GM18867 (cell line): ENCODE results near the gene PKP1.

Experiments
- ATAC-seq: cut with Tn5 transposase; IDR thresholded peaks from one replicate; pipeline ENCODE4 v1.9.1; 2021; ENCODE audit warnings: mild to moderate bottlenecking, moderate library complexity; ENCODE audit not compliant: unreplicated experiment

Gene PKP1

DNA sequence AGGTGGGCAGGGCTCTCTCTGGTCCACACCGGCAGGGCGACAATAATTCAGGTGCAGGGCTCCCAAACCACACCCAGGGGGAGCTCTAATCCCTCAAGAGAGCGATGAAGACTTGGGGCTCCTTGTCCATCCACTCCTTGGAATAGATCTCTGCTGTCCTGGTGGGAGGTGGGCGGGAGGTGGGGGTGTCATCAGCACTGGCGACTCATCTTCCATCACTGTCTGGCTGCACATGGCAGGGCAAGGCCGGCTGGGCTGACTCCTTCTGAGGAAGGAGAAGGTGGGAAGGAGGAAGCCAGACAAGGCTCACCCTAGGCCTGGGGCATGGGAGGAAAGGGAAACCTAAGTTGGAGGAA is 64.9 kb downstream of the PKP1 start:
- ATAC-seq = no peak

DNA sequence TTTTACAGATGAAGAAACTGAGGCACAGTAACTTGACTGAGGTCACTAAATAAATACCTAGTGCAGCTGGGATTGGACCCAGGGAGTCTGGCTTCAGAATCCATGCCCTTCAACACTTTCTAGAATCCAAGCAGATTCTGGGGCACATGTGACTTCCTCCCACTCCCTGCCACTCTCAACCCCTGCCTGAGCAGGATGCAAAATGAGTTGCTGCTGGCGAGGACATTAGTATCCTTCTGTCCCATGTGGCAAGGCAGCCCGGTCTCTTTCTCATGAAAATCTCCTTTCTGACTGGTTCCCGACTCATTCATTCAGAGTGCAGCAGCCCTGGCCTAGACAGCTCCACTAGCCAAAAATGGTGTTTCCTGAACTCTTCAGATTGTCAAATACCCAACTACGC is 65.8 kb downstream of the PKP1 start:
- ATAC-seq = no peak

DNA sequence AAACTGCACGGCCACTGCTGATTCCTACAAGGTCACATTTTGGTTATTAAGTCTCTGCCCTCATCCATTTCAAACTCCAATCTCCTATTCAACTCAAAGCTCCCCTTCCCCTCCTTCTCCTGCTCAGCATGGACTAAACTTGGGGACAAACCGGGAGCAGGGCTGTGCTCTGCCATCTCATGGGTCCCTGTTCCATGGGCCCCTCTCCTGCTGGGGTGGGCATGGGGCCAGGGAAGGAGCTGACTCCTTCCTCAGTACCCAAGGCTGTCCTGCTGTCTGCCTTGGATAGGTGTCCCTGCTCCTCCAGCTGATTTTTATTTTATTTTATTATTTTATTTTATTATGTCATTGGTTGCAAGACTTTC is 67.0 kb downstream of the PKP1 start:
- ATAC-seq = no peak

DNA sequence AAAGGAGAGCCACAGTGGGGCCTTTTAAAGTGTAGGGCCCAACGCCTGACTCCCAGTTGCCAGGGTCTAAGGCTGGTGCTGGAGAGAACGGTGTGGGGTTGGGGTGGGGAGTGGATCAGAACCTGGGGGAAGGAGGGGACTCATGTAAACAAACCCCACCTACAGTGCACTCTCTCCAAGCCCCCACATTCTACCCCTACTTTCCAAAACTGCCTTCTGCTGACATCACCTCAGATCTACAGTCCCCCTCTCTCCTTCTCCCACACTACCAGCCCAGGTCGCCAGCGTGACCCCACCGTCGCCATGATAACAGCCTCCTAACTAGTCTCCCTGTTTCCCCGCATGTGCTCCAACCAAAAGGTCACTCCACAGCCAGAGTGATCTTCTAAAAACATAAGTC is 67.6 kb downstream of the PKP1 start:
- no peak for ATAC-seq

DNA sequence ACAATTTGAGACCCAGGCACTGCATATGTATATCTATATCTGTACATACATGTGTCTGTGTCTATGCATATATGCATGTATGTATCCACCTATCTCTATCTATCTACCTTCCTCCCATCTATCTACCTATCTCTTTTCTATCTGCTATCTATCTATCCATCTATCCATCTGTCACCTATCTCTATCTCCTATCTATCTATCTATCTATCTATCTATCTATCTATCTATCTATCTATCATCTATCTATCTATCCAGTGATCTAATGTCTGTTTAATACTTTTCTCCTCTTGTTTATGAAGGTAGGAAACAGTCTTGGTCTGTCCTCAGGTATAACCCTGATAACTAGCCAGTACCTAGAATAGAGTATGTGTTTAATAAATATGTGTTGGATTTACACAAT is 68.3 kb downstream of the PKP1 start:
- no peak for ATAC-seq

DNA sequence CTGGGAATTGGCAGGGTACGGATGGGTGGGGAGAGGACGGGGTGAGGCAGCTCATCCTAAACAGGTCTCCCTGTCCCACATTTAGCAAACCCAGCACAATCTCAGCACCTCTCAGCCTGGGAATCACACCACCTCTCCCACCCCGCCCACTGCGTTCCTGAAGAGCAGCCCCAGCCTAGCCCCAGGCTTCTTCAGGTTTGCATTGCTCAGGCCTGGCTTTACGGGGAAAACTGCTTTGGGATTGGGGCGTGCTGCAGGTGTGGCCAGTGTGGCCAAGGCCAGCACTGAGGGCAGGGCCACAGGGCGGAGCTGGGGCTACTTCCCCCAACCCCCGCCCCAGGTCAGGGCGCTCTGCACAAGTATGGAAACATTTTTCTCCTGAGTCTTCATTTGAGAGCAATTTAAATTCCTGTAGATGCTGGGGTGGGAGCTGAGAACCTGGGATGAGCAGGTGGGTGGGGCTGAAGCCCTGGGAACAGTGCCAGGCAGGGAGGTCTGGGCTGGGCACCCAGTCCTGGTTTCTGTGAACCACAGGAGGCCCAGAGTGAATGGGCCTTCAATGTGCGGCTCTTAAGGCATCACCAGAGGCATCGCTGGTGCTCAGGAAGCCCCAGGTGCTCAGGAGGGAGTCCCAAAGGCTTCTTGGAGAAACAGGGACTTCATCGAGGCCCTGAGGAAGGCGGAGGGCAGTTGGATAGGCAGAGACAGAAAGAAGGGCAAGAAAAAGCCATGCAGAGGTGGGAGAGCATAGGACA is 70.1 kb downstream of the PKP1 start:
- no peak for ATAC-seq

DNA sequence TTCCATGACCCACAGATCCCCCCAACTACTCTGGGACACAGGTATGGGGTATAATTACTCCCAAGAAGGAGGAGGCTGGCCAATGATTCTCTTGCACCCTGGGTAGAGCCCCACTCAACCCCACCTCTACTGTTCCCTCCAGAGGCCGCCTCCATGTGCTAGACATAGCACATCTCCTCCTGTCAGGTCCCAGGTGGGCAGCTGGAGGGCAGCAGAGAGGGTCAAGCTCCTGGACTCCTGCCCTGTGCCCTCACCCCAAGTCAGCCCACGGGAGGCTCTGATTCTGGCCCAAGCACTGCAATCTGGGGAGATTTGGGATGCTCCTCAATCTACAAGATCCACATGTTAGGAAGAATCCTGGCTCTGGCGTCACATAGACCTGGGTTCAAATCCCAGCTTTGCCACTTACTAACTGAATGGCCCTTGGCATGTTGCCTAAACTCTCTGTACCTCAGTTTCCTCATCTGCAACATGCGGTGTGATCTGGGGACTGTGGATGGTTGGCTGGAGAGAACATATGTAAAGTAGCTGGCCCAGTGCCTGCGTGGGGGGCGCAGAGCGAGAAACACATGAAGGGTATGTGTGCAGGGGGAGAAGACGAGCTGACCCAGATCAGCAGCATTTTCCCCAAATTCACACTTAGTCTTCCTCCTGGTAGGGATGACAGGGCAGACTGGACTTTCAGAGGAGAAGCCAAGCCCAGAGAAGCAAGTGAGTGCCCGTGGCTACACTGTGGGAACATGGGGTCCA is 71.0 kb downstream of the PKP1 start:
- ATAC-seq = no peak

DNA sequence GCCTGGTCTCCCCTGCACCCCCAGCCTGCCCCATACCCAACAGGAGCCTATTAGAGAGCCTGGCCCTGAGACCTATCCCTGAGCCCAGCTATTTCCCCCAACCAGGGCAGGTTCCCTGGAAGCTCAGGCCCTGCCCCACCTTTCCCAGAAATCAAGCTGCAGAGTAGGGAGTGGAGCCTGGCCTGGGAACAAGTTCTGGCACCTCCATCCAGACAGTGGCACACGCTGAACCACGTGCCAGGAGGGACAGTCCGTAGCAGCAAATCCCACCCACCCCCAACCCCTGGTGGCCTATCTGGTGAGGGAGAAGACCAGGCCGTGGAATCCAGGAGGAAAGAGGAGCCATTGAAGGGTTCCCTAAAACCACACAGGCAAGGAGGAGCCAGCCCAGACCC is 71.6 kb downstream of the PKP1 start:
- ATAC-seq = no peak

DNA sequence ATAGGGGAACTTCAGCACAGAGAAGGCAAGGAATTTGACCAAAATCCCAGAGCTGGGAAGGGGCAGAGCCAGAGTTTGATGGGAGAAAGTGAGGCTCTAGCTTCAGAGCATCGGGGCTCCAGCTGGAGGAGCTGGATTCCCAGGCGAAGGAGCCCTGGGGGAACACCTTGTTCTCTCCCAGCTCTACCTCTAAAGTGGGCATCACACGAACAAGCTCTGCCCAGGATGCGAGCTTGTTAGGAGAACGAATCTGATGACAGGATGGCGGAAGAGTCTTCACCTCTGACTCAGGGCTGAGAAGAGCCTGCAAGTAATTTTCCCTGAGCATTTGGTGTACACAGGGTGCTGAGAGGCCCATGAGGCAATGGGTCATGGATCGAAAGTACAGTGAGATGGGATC is 72.2 kb downstream of the PKP1 start:
- no peak for ATAC-seq

DNA sequence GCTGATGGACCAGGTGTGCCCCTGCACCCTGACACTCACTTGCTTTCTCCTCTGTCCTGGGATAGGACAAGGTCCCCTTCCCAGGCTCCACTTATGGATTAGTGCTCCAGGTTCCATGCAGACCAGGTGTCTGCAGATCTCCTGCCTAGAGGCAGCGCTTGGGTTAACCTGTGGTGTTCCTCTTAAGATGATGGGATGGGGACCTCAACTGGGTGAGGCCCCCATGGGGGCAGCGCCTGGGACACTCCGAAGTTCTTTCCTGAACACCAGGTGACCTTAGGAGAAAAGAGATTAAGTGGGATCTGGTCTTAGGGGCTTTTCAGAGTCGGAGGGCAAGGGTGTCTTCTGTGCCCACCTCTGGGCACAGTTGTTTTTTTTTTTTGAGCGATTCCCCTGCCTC is 72.9 kb downstream of the PKP1 start:
- ATAC-seq = no peak

DNA sequence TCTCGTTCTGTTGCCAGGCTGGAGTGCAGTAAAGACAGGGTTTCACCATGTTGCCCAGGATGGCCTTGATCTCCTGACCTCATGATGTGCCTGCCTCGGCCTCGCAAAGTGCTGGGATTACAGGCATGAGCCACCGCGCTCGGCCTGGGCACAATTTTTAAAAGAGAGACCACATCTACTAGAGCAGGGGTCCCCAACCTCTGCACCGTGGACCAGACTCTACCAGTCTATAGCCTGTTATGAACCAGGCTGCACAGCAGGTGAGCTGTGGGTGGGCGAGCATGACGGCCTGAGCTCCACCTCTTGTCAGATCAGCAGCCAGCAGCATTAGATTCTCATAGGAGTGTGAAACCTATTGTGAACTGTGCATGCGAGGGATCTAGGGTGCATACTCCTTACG is 73.4 kb downstream of the PKP1 start:
- no peak for ATAC-seq

DNA sequence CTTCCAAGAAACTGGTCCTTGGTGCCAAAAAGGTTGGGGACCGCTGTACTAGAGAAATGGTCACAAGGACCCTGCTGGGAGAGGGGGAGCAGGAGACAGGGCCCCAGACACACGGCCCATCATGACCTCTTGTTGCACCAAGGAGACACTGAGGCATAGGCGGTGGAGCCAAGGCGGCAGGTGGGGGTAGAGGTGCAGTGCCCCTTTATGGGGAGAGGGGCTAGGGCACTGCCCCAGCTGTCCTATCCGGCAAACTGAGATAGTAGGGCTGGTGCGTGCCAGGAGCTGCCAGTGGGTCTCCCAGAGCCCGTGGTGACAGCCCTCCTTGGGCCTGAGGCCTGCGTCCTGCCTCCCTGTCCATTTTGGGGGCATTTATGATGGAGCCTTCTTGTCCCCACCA is 73.9 kb downstream of the PKP1 start:
- ATAC-seq = no peak

DNA sequence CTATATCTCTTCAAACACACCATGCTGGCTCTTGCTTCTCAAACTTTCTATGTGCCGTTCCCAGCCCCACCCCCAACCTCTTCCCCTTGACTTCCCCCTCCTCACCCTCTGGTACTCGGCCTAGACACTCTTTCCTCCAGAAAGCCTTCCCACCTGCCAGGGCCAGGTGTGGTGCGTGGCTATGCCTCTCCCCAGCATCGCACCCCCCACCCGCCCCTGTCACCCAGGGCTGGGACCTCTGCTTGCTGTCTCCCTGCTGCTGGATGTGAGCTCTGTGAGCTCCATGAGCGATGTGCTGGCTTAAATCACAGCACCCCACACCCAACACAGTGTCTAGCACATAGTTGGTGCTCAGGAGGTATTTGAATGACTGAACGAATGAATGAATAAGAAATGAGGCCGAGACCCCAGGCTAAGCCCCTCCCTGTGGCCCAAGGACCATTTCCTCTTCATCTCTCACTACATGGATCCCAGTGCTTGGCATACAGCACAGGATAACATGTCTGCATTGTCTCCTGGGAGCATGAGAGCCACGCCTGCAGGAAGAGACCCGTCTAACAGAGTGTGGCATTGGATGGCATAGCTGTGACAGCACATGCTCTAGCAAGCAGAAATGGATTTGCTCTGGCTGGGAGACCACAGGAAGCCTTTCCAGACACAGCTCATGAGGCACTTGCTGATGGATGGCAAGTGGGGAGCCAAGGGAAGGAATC is 74.5 kb downstream of the PKP1 start:
- no peak for ATAC-seq

DNA sequence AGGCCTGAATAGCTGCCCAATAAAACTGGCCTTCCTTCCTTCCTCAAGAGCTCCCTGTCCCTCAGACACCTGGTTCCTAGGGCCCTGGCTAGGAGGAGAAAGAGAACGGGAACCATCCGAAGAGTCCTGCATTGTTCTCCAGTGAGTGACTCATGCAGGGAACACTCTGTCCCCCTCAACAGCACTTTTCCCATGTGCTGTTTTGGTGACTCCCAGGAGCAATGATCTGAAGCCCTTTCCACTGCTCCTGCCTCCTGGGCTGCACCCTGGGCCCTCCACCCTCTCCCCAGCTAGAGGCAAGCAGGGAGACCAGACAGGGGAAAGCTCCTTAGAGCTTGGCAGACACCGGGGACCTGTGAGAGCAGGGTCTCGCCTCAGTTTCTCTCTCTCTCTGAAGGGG is 75.3 kb downstream of the PKP1 start:
- ATAC-seq = no peak

DNA sequence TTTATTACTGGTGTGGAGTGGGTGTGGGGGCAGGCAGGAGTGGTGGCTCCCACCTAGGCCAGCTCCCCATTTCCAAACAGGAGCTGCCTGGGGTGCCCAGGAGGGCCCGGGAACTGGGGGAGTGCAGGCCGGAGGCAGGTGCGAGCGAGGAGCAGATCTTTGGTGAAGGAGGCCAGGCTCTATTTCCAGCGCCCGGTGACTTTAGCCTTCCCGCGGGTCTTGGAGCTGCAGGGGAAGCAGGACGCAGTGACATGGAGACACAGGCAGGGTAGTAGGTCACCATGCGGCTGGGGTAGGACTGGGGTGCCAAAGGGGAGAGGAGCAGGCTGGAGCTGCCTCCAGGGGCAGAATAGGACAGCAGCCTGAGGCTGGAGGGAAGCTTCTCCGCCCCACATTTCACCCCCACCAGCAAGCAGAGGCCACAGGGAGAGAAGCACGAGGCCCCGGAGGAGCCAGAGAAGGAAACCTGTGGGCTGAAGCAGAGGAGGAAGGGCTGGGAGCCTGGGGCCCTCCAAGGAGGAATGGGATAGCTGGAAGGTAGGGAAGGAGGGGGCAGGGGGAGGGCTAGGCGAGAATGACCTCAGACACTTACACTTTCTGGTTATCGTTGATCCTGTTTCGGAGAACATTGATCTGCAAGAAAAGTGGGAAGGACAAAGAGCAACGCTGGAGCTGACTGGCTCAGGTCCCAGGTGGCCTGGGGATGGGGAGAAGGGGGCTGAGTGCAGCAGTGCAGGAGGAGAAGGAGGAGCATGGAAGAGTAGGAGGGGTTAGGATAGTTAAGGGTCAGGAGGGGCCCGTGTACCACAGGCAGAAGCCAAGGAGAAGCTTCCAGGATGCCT is 75.9 kb downstream of the PKP1 start:
- no peak for ATAC-seq

DNA sequence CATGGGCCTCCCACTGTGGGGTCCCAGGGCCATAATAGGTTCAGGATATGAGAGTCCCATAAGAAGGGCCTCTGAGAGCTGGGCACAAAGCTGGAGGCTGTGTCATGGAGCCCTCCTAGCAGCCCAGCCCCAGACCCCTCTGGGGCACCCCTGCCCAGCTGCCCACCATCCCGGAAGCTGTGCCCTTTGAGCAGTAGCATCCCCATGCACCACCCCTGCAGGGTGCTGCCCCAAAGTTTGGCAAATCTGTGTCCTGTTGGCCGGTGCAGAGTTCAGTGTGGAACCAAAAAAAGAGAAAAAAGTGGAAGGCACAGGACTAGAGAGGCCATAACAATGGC is 76.5 kb downstream of the PKP1 start:
- no peak for ATAC-seq

DNA sequence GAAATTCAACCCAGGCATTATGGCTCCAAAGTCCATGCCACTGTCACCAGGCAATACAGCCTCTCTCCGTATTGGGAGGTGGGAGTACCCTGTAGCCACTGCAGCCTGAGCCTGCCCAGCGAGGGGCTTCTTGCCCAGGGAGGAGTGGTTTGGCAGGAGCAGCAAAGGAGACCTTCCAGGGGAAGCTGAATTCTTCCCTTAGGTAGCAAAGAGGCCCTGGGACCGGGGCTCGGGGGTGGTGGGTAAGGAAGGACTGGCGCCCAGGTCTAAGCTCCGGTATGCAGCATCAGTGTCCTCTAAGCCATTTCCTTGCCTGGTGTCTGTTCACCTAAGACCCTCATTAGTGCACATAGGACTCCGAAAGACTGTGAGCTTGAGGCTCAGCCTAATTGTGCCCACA is 77.2 kb downstream of the PKP1 start:
- ATAC-seq = no peak

DNA sequence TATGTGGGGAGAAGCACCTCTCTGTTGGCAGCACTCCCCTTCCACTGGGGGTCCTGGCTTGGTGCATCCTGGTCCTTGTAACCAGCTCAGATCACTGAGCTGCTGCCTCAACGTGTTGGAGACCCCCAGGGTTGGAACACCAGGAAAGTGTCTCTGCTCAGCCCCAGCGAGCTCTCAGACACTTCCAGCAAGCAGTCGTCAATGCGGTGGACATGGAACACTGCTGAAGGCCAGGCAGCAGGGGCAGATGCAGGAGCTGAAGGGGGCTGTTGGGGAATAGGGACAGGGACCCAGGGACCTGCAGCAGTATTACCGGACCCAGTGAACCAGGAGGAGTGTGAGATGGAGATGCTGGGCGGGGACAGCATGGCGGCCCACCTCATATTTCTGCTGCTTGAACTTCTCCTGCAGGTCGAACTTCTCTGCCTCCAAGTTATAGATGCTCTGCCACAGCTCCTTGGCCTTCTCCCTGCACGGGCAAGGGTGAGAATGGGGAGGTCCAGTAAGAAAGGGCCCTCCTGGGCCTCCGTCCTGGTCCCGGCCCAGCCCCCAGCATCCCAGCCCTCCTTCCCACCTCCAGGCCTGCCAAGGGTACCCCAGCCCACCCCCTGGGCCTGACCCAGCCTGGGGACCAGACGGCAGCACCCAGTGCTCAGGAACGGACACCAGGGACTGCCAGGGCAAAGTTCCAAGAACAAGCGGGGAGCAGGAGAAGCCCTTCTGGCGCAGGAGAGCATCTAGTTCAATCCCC is 77.8 kb downstream of the PKP1 start:
- ATAC-seq = no peak

DNA sequence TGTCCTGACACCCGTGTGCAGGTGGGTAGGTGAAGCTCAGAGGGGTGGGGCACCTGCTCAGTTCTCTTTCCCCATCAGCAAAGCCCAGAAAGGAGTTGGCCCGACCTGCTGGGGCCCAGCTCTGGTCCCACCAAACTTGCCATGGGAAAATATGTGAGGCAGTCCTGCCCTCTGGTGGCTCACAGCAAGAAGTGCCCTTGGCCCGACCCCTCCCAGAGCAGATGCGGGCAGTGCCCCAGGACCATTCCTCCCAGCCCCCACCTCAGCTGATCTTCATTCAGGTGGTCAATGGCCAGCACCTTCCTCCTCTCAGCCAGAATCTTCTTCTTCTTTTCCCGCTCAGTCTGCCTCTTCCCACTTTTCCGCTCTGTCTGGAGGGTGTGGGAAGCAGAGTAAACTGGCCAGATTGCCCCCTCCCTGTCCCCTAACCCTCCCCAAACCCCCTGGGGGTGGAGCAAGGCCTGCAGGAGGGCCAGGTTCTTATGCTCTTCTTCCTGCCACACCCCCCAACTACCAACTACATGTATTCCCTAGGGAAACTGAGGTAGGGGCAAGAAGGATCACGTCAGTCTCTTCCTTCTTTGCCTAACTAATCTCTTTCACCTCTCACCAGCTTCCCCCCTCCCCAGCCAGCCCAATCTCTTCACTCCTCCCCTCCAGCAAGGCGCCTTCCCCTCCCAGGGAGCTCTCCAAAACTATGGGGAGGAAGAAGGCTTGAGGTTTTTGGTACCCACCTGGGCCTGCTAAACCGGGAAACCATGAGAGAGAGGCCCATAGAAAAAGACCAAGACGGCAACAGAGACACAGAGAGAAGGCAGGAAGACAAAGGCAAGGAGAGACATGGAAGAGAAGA is 78.6 kb downstream of the PKP1 start:
- ATAC-seq = no peak

DNA sequence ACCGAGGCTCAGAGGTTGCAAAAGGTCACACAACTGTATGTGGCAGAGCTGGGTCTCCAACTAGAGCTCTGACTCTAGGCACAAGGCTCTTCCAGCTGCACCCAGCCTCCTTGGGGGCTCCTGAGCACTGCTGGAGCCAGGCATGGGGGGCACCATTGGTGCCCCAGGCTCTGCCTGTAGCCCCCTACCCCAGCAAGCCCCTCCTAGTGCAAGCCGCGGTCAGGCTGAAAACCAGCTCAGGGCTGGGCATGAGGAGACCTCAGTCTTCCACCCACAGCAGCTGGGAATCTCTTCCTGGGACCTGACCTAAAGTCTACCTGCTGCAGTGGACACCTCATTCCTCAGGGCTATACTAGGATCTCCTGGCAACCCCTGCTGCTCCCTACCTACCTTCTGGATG is 79.6 kb downstream of the PKP1 start:
- no peak for ATAC-seq
